ENCODE results near the gene BCAS3. TPM values are rescaled to one million over a fixed set of nuclear protein-coding genes. Genes with fewer than 3 reads are reported as not detected.

BCAS3 gene
- total and polyA plus RNA-seq, 2 donors (not counting 1 experiment from before 2014, with no cell fraction given): 13.9 to 73.4 TPM

DNA sequence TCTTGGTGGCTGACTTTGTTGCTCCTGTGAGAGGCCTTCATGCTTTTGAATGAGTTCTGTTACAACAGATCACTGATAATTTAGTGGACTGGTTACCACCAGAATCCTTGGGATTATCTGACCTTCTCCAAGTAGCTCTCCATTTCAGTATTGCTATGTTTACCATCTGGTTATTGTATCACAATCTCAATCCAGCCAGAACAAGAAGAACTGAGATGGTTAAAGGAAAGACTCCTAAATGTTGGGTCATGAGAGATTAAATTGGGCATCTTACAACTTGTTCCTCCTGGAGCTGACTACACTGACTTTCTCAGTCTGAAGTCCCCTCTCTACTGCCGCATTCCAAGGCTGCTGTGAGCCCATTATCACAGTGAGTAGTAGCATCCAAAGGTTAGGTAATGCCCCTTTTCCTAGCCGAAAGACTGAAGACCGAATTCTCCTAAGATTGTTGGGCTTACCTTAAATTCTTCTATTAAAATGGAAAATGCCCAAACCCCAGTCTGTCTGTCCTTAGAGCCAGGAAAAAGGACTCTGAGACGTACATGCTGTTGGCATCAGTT lies 540.3 kb downstream of the BCAS3 start:
- TF ChIP-seq EZH2 (IDR thresholded peaks at IDR 0.05; ENCODE audit: borderline replicate concordance, insufficient read depth, low read depth, low read length, poor library complexity, severe bottlenecking) (no peak), CTCF (IDR thresholded peaks at IDR 0.05) (no peak)
- ChIA-PET POLR2A (no interaction called here), CTCF (no interaction called here)
- intact Hi-C loops (cut with micrococcal nuclease): no loop called here
- no peaks in the 10 kb centered on the region for H3K27me3 ChIP-seq (replicated peaks in 1 of 4; ENCODE audit: control extremely low read depth in 1 of 4, control insufficient read depth in 3 of 4, insufficient read depth in 4 of 4, low read length in 3 of 4)
- no peaks in the 10 kb centered on the region for H3K79me2 ChIP-seq (ENCODE audit: control insufficient read depth, insufficient read depth, low read length)
- 100% methylated on average over 1 of the region's 4 CpGs for WGBS (ENCODE audit: insufficient coverage)
- Mint-ChIP-seq H3K27ac (no peak overlapping the region), H3K4me1 (peaks cover 22% of the 10 kb centered on the region), H3K4me3 (no peak overlapping the region), H3K27me3 (no peaks in the 10 kb centered on the region), H3K9me3 (ENCODE audit: insufficient read depth) (no peaks in the 10 kb centered on the region)
- no peak overlapping the region for H3K4me2 ChIP-seq (replicated peaks; ENCODE audit: low read depth, low read length, poor library complexity, severe bottlenecking)
- H2AFZ ChIP-seq (ENCODE audit: insufficient read depth, low read depth, low read length, poor library complexity, severe bottlenecking): no peak overlapping the region
- no peak overlapping the region for H3K4me3 ChIP-seq (ENCODE audit: control extremely low read depth in 1 of 5, extremely low read depth in 1 of 5, insufficient read depth in 1 of 5, low read depth in 2 of 5, low read length in 4 of 5)
- ATAC-seq (ENCODE audit: low read depth): no peak
- H3K4me1 ChIP-seq (ENCODE audit: control insufficient read depth in 2 of 2, insufficient read depth in 2 of 2, low read length in 2 of 2): peaks cover 14 to 19% of the 10 kb centered on the region in 2 donors
- no peak overlapping the region for H3K9ac ChIP-seq (ENCODE audit: low read length)
- no peak overlapping the region for H3K27ac ChIP-seq (ENCODE audit: low read length in 2 of 2)
- no peaks in the 10 kb centered on the region for H4K20me1 ChIP-seq (ENCODE audit: control insufficient read depth, insufficient read depth, low read length, poor library complexity, severe bottlenecking)
- H3K9me3 ChIP-seq (ENCODE audit: control extremely low read depth in 1 of 3, control insufficient read depth in 2 of 3, insufficient read depth in 1 of 3, low read length in 2 of 3): no peaks in the 10 kb centered on the region
- DNase-seq: no peak
- H3K36me3 ChIP-seq (replicated peaks in 1 of 2; ENCODE audit: control extremely low read depth in 1 of 2, control insufficient read depth in 1 of 2, extremely low read depth in 1 of 2, insufficient read depth in 2 of 2, low read length in 1 of 2): no peaks in the 10 kb centered on the region

- Histone ChIP-seq H3K4me1 (ENCODE audit: control insufficient read depth in 2 of 2, insufficient read depth in 2 of 2, low read length in 2 of 2) (peaks cover 14 to 19% of the 10 kb centered on the region in 2 donors), H3K36me3 (replicated peaks in 1 of 2; ENCODE audit: control extremely low read depth in 1 of 2, control insufficient read depth in 1 of 2, extremely low read depth in 1 of 2, insufficient read depth in 2 of 2, low read length in 1 of 2) (no peaks in the 10 kb centered on the region), H3K4me3 (ENCODE audit: control extremely low read depth in 1 of 5, extremely low read depth in 1 of 5, insufficient read depth in 1 of 5, low read depth in 2 of 5, low read length in 4 of 5) (no peak overlapping the region), H3K79me2 (ENCODE audit: control insufficient read depth, insufficient read depth, low read length) (no peaks in the 10 kb centered on the region), H3K4me2 (replicated peaks; ENCODE audit: low read depth, low read length, poor library complexity, severe bottlenecking) (no peak overlapping the region), H2AFZ (ENCODE audit: insufficient read depth, low read depth, low read length, poor library complexity, severe bottlenecking) (no peak overlapping the region), H4K20me1 (ENCODE audit: control insufficient read depth, insufficient read depth, low read length, poor library complexity, severe bottlenecking) (no peaks in the 10 kb centered on the region), H3K9me3 (ENCODE audit: control extremely low read depth in 1 of 3, control insufficient read depth in 2 of 3, insufficient read depth in 1 of 3, low read length in 2 of 3) (no peaks in the 10 kb centered on the region), H3K9ac (ENCODE audit: low read length) (no peak overlapping the region), H3K27ac (ENCODE audit: low read length in 2 of 2) (no peak overlapping the region), H3K27me3 (replicated peaks in 1 of 4; ENCODE audit: control extremely low read depth in 1 of 4, control insufficient read depth in 3 of 4, insufficient read depth in 4 of 4, low read length in 3 of 4) (no peaks in the 10 kb centered on the region)
- intact Hi-C loops (cut with micrococcal nuclease): no loop called here
- no CpG with 5 or more reads among the region's 1 CpG for WGBS (ENCODE audit: insufficient coverage)
- H3K9me3 Mint-ChIP-seq (ENCODE audit: insufficient read depth): no peaks in the 10 kb centered on the region
- no peaks in the 10 kb centered on the region for H3K27me3 Mint-ChIP-seq
- peaks cover 22% of the 10 kb centered on the region for H3K4me1 Mint-ChIP-seq
- H3K4me3 Mint-ChIP-seq: no peak overlapping the region
- no peak for TF ChIP-seq EZH2 (IDR thresholded peaks at IDR 0.05; ENCODE audit: borderline replicate concordance, insufficient read depth, low read depth, low read length, poor library complexity, severe bottlenecking)
- TF ChIP-seq CTCF (IDR thresholded peaks at IDR 0.05): no peak
- ATAC-seq (ENCODE audit: low read depth) (no peak), DNase-seq (no peak)
- ChIA-PET POLR2A (no interaction called here), CTCF (no interaction called here)
- no peak overlapping the region for H3K27ac Mint-ChIP-seq
Observed at GRCh38 chr17:61218438-61218837, 540.8 kb downstream of the BCAS3 start.
